Measurements from ENCODE around the gene FAM13A. TPM values are rescaled to one million over a fixed set of nuclear protein-coding genes. Genes with fewer than 3 reads are reported as not detected.
"Not testable (repeated sequence)": the region's sequence is repeated elsewhere in the genome, so short reads cannot be mapped to it uniquely, and the experiment has no call there.

Gene FAM13A
- total RNA-seq, 1 experiment from 2014 or later, result 26.7 TPM

DNA sequence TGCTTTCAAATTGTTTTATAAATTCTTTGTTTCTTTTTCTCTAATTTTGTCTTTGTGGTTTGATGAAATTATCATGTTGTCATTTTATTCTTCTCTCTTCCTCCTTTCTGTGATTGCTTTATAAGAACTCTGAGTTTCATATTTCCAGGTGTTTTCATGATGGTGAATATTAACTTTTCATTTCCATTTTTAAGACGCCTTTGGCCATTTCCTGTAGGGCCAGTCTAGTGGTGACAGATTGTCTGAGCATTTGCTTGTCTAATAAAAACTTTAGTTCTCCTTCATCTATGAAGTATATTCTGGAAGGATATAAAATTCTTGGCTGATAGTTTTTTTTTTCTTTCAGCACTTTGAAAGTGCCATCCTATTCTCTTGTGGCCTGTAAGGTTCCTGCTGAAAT, 128.1 kb downstream of the FAM13A start:
- intact Hi-C loops (cut with micrococcal nuclease; ENCODE audit: unreplicated experiment), result no loop called here
- Histone ChIP-seq H3K9me2 (ENCODE audit: insufficient read depth) (no peaks in the 10 kb centered on the region), H2AFZ (no peak overlapping the region), H3K9me3 (ENCODE audit: insufficient read depth, low read depth) (no peaks in the 10 kb centered on the region), H3K4me2 (no peak overlapping the region), H3K27me3 (ENCODE audit: insufficient read depth, low read depth) (no peaks in the 10 kb centered on the region), H3K4me3 (no peak overlapping the region), H4K20me1 (ENCODE audit: insufficient read depth) (no peaks in the 10 kb centered on the region), H3K27ac (no peak overlapping the region), H3F3A (ENCODE audit: insufficient read depth, low read depth) (no peaks in the 10 kb centered on the region), H3K79me2 (ENCODE audit: low read depth) (no peaks in the 10 kb centered on the region), H3K4me1 (replicated peaks; ENCODE audit: insufficient read depth) (no peaks in the 10 kb centered on the region), H3K36me3 (ENCODE audit: low read depth) (no peaks in the 10 kb centered on the region)
- TF ChIP-seq, protein P1, sequence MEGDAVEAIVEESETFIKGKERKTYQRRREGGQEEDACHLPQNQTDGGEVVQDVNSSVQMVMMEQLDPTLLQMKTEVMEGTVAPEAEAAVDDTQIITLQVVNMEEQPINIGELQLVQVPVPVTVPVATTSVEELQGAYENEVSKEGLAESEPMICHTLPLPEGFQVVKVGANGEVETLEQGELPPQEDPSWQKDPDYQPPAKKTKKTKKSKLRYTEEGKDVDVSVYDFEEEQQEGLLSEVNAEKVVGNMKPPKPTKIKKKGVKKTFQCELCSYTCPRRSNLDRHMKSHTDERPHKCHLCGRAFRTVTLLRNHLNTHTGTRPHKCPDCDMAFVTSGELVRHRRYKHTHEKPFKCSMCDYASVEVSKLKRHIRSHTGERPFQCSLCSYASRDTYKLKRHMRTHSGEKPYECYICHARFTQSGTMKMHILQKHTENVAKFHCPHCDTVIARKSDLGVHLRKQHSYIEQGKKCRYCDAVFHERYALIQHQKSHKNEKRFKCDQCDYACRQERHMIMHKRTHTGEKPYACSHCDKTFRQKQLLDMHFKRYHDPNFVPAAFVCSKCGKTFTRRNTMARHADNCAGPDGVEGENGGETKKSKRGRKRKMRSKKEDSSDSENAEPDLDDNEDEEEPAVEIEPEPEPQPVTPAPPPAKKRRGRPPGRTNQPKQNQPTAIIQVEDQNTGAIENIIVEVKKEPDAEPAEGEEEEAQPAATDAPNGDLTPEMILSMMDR (conservative IDR thresholded peaks at IDR 0.05), result no peak
- TF ChIP-seq EZH2 (IDR thresholded peaks at IDR 0.05; ENCODE audit: low read depth), result no peak
- BruUV-seq (replicated peaks), result no TSS peak
- ChIA-PET POLR2A (ENCODE audit: unreplicated experiment) (no interaction called here), CTCF (no interaction called here)
- DNase-seq, result no peak

- Histone ChIP-seq H3K27ac (no peak overlapping the region), H3K79me2 (ENCODE audit: low read depth) (no peaks in the 10 kb centered on the region), H3K27me3 (ENCODE audit: insufficient read depth, low read depth) (no peaks in the 10 kb centered on the region), H3K4me2 (no peak overlapping the region), H3K4me1 (replicated peaks; ENCODE audit: insufficient read depth) (no peaks in the 10 kb centered on the region), H2AFZ (no peak overlapping the region), H4K20me1 (ENCODE audit: insufficient read depth) (no peaks in the 10 kb centered on the region), H3K4me3 (no peak overlapping the region), H3F3A (ENCODE audit: insufficient read depth, low read depth) (no peaks in the 10 kb centered on the region), H3K9me2 (ENCODE audit: insufficient read depth) (no peaks in the 10 kb centered on the region), H3K36me3 (ENCODE audit: low read depth) (no peaks in the 10 kb centered on the region), H3K9me3 (ENCODE audit: insufficient read depth, low read depth) (no peaks in the 10 kb centered on the region)
- intact Hi-C loops (cut with micrococcal nuclease; ENCODE audit: unreplicated experiment), result no loop called here
- POLR2A ChIA-PET (ENCODE audit: unreplicated experiment), result no interaction called here
- no TSS peak for BruUV-seq (replicated peaks)
- TF ChIP-seq EZH2 (IDR thresholded peaks at IDR 0.05; ENCODE audit: low read depth), result no peak
- TF ChIP-seq, protein P1 (conservative IDR thresholded peaks at IDR 0.05), result no peak
- no peak for DNase-seq
- CTCF ChIA-PET, result no interaction called here
These were observed 129.6 kb downstream of the FAM13A start for GRCh38 chr4:88927420-88927819.

- H3K27me3 ChIP-seq (ENCODE audit: insufficient read depth, low read depth), result no peaks in the 10 kb centered on the region
- H3K4me3 ChIP-seq, result no peak overlapping the region
- no peaks in the 10 kb centered on the region for H4K20me1 ChIP-seq (ENCODE audit: insufficient read depth)
- CTCF ChIA-PET, result no interaction called here
- H3K27ac ChIP-seq, result no peak overlapping the region
- no peak overlapping the region for H3K4me2 ChIP-seq
- H3K9me2 ChIP-seq (ENCODE audit: insufficient read depth), result no peaks in the 10 kb centered on the region
- no TSS peak for BruUV-seq (replicated peaks)
- no peaks in the 10 kb centered on the region for H3K79me2 ChIP-seq (ENCODE audit: low read depth)
- H3F3A ChIP-seq (ENCODE audit: insufficient read depth, low read depth), result no peaks in the 10 kb centered on the region
- DNase-seq, result no peak
- H3K36me3 ChIP-seq (ENCODE audit: low read depth), result no peaks in the 10 kb centered on the region
- no peaks in the 10 kb centered on the region for H3K9me3 ChIP-seq (ENCODE audit: insufficient read depth, low read depth)
- TF ChIP-seq EZH2 (IDR thresholded peaks at IDR 0.05; ENCODE audit: low read depth), result no peak
- TF ChIP-seq, protein P1 (conservative IDR thresholded peaks at IDR 0.05), result no peak
- no peaks in the 10 kb centered on the region for H3K4me1 ChIP-seq (replicated peaks; ENCODE audit: insufficient read depth)
- intact Hi-C loops (cut with micrococcal nuclease; ENCODE audit: unreplicated experiment), result no loop called here
- POLR2A ChIA-PET (ENCODE audit: unreplicated experiment), result no interaction called here
- H2AFZ ChIP-seq, result no peak overlapping the region
These were observed 137.9 kb downstream of the FAM13A start for GRCh38 chr4:88919056-88919455.

DNA sequence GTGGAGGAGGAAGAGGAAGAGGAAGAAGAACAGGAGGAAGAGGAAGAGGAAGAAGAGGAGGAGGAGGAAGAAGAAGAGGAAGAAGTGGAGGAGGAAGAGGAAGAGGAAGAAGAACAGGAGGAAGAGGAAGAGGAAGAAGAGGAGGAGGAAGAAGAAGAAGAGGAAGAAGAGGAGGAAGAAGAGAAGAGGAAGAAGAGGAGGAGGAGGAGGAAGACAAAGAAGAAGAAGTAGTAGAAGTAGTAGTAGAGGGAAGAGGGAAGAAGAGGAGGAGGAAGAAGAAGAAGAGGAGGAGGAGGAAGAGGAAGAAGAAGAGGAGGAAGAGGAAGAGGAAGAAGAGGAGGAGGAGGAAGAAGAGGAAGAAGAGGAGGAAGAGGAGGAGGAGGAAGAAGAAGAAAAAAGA, 143.8 kb downstream of the FAM13A start:
- H4K20me1 ChIP-seq (ENCODE audit: insufficient read depth); H3K79me2 ChIP-seq (ENCODE audit: low read depth); DNase-seq; H3F3A ChIP-seq (ENCODE audit: insufficient read depth, low read depth); CTCF ChIA-PET; H3K27ac ChIP-seq; H3K4me1 ChIP-seq (replicated peaks; ENCODE audit: insufficient read depth); BruUV-seq (replicated peaks); H3K9me3 ChIP-seq (ENCODE audit: insufficient read depth, low read depth); H3K4me2 ChIP-seq; H2AFZ ChIP-seq; H3K36me3 ChIP-seq (ENCODE audit: low read depth); POLR2A ChIA-PET (ENCODE audit: unreplicated experiment); intact Hi-C loops (cut with micrococcal nuclease; ENCODE audit: unreplicated experiment); H3K27me3 ChIP-seq (ENCODE audit: insufficient read depth, low read depth); H3K9me2 ChIP-seq (ENCODE audit: insufficient read depth); H3K4me3 ChIP-seq: not testable (repeated sequence)

Data from PC-9 (cell line).